Cortex of kidney (tissue), 1 donor: ENCODE data around the gene KRTAP10-11.

Experiments used
- DNase-seq: peaks from one replicate; lab custom pipeline; 2025; lab: John Stamatoyannopoulos, UW

The KRTAP10-11 gene

DNA sequence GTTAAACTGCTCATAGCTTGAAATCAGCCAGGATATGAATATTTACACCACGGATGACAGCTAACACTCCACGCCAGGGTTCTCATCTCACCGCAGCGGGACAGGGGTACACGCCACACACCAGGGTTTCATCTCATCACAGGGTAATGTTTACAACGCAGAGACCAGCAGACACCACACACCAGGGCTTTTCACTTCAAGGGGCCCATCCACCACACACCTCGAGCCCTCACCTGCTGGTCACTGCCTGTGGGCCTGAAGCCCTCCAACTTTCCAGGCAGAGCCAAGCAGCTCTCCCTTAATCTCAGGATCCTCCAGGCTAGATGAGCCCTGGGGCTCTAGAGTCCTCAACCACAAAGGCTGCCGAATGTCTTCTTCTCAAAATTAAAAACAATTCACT is 49.4 kb downstream of the KRTAP10-11 start:
- DNase-seq, result no peak

DNA sequence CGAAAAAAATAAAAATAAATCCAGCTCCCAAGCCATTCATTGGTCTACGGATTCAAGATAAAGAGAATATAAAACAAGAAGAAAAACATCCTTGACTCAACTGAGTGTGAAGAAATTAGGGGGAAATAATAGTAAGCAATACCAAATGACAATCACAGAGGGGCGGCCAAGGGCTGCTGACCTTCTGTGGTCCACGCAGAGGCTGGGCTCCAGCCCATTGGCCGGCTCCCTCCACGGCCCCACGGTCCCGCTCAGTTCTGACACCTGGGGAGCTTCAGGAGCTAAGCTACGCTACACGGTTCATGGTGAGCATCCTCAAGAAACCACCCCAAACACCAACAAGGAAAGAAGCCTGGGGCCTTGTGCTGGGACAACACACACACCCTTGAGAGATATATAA is 50.4 kb downstream of the KRTAP10-11 start:
- no peak for DNase-seq
